Activated CD8-positive, alpha-beta T cell treated with anti-CD3 and anti-CD28 coated beads for 36 hours (primary cell): ENCODE results near the gene CBFA2T3. TPM values are rescaled to one million over a fixed set of nuclear protein-coding genes. Genes with fewer than 3 reads are reported as not detected.

Experiments used
- ATAC-seq: fragments of 200-7000 bp; cut with Tn5 transposase; one replicate; pipeline ENCODE4 v1.10.0; 2021; ENCODE audit warnings: mild to moderate bottlenecking, moderate library complexity
- CTCF ChIA-PET: fragments of 350-600 bp; sonication (Branson Sonifier 250); formaldehyde crosslinking; loops from one replicate; lab custom pipeline; 2021; ENCODE audit warnings: antibody characterized with exemption; lab: Charles Lee
- POLR2A ChIA-PET: fragments of 350-600 bp; sonication (Branson Sonifier 250); formaldehyde crosslinking; loops from one replicate; lab custom pipeline; 2021; ENCODE audit warnings: antibody characterized with exemption; lab: Charles Lee
- DNase-seq: peaks from one replicate; pipeline ENCODE4 v3.0.0-alpha.2; 2020
- H3K27ac Mint-ChIP-seq: one replicate; pipeline ENCODE4 v1.8.0; 2021; ENCODE audit warnings: mild to moderate bottlenecking, mixed read lengths
- H3K27me3 Mint-ChIP-seq: one replicate; pipeline ENCODE4 v1.8.0; 2021; ENCODE audit warnings: mixed read lengths
- H3K36me3 Mint-ChIP-seq: one replicate; pipeline ENCODE4 v1.8.0; 2021; ENCODE audit warnings: low read depth, mixed read lengths
- H3K4me1 Mint-ChIP-seq: one replicate; pipeline ENCODE4 v1.8.0; 2021; ENCODE audit warnings: low read depth, mixed read lengths
- H3K4me3 Mint-ChIP-seq: one replicate; pipeline ENCODE4 v1.8.0; 2021; ENCODE audit warnings: mild to moderate bottlenecking, moderate library complexity, mixed read lengths
- H3K9me3 Mint-ChIP-seq: one replicate; pipeline ENCODE4 v1.8.0; 2021; ENCODE audit warnings: mixed read lengths
- intact Hi-C: fragments of 100-400 bp; cut with micrococcal nuclease; formaldehyde crosslinking; loops from one replicate; pipeline ENCODE4 v1.10.0; 2022
- total RNA-seq, 2 experiments: library from RNA; stranded (reverse); gene quantifications; one replicate each; pipeline ENCODE4 v1.2.3, GENCODE V29; 2021
- TF ChIP-seq, protein P1 (sequence below): fragments of 200-600 bp; IDR thresholded peaks from one replicate; pipeline ENCODE4 v1.8.0; 2022; ENCODE audit warnings: antibody characterized with exemption, mild to moderate bottlenecking

The CBFA2T3 gene
- total RNA-seq, 2 experiments from 2014 or later = 0.14 to 0.34 TPM

DNA sequence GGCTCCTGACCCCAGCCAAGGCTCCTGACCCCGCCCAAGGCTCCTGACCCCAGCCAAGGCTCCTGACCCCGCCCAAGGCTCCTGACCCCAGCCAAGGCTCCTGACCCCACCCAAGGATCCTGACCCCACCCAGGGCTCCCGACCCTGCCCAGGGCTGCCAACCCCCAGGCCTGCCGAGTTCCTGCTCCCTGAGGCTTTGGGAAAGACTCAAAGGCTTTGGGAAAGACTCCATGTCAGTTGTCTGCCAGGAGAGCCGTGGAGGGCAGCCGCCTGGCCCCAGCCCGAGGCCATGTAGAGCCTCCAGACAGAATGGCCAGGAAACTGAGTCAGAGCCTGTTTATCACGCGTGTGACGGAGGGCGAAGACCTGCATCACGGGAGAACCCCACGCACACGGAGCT lies 21.1 kb downstream of the CBFA2T3 start:
- intact Hi-C loops = no loop called here
- ATAC-seq = no peak
- POLR2A ChIA-PET = no interaction called here

DNA sequence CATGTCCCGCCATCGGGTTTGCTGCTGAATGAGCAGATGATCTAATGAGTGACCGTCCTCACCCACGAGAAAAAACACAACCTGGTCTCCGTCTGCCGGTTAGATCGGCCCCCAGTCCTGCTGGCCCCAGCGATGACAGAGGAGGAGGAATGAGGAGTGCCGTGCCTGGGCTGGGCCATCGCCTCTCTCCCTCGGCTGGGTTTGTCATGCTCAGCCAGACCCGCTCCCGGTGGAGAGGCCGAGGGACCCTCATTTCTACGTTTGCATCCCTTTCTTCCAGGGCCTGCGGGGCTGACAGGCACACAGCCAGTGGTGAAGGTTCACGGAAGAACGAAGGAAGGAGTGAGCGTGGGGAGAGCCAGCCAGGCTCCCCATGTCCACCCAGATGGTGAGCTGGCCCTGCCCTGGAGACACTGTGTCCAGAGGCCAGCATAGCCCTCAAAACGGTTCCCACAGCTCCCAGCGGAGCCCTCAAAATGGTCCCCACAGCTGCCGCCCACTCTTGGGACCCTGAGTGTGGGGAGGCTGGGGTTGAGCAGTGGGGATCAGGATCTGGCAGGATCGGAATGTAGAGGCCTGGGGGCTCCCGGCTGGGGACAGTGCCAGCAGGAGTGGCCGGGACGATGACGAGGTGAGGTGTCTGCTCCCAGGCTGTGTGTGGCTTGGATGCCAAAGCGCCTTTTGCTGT lies 23.9 kb downstream of the CBFA2T3 start:
- ChIA-PET POLR2A (no interaction called here), CTCF (no interaction called here)
- H3K27ac Mint-ChIP-seq = no peak overlapping the region
- TF ChIP-seq, protein P1, sequence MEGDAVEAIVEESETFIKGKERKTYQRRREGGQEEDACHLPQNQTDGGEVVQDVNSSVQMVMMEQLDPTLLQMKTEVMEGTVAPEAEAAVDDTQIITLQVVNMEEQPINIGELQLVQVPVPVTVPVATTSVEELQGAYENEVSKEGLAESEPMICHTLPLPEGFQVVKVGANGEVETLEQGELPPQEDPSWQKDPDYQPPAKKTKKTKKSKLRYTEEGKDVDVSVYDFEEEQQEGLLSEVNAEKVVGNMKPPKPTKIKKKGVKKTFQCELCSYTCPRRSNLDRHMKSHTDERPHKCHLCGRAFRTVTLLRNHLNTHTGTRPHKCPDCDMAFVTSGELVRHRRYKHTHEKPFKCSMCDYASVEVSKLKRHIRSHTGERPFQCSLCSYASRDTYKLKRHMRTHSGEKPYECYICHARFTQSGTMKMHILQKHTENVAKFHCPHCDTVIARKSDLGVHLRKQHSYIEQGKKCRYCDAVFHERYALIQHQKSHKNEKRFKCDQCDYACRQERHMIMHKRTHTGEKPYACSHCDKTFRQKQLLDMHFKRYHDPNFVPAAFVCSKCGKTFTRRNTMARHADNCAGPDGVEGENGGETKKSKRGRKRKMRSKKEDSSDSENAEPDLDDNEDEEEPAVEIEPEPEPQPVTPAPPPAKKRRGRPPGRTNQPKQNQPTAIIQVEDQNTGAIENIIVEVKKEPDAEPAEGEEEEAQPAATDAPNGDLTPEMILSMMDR = no peak
- no peaks in the 10 kb centered on the region for H3K9me3 Mint-ChIP-seq
- no peak for DNase-seq
- ATAC-seq = no peak
- H3K36me3 Mint-ChIP-seq = no peaks in the 10 kb centered on the region
- H3K4me3 Mint-ChIP-seq = no peak overlapping the region
- intact Hi-C loops = no loop called here
- H3K27me3 Mint-ChIP-seq = peaks cover 13% of the 10 kb centered on the region
- H3K4me1 Mint-ChIP-seq = peaks cover 14% of the 10 kb centered on the region

More for the DNA sequence above, 21.1 kb downstream of the CBFA2T3 start:
- Mint-ChIP-seq H3K9me3 (no peaks in the 10 kb centered on the region), H3K4me1 (peaks cover 16% of the 10 kb centered on the region), H3K27ac (no peak overlapping the region), H3K36me3 (no peaks in the 10 kb centered on the region), H3K27me3 (peaks cover 26% of the 10 kb centered on the region), H3K4me3 (no peak overlapping the region)
- no peak for DNase-seq
- TF ChIP-seq, protein P1 = no peak
- CTCF ChIA-PET = no interaction called here

DNA sequence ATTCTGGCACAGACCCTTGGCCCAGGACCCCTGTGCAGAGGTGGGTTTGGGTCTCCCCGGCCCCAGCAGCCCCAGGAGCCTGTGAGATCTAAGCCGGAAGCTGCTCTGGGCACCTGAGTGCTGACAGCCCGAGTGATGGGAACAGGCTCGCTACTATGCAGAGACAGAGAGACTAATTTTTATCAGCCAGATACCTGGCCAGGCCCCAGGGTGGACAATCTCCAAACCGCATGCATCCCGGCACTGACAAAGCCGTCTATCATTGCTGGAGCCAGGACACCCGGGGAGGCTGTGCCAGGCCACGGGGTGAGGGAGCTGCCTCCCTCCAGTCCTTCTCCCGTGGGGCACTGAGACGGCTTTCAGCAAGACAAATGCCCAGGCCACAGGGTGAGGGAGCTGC lies 25.0 kb downstream of the CBFA2T3 start:
- TF ChIP-seq, protein P1 = no peak
- Mint-ChIP-seq H3K36me3 (no peaks in the 10 kb centered on the region), H3K9me3 (no peaks in the 10 kb centered on the region), H3K4me1 (peaks cover 2% of the 10 kb centered on the region), H3K27ac (no peak overlapping the region), H3K27me3 (peaks cover 1% of the 10 kb centered on the region), H3K4me3 (no peak overlapping the region)
- POLR2A ChIA-PET = no interaction called here
- ATAC-seq (no peak), DNase-seq (no peak)
- CTCF ChIA-PET = no interaction called here
- intact Hi-C loops = no loop called here

DNA sequence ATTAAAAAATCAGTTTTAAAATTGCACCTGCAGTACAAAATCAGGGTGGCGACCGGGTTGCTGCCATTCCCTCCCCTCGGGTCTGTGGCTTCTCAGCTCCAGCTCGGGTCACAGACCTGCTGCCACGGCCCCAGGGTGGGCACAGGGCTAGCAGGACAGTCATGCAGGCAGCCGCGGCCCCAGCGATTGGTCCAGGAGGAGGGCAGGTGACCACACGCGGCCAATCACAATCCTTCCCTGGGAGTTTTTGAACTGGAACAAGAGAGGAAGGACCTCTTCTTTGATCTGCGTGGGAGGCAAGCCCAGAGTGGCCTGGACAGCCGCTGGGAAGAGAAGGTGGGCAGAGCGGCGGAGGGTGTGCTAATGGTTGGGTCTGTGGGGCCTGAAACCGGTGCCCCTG lies 25.5 kb downstream of the CBFA2T3 start:
- DNase-seq = no peak
- ChIA-PET POLR2A (no interaction called here), CTCF (no interaction called here)
- intact Hi-C loops = no loop called here
- Mint-ChIP-seq H3K27me3 (no peaks in the 10 kb centered on the region), H3K9me3 (no peaks in the 10 kb centered on the region), H3K36me3 (no peaks in the 10 kb centered on the region), H3K27ac (no peak overlapping the region), H3K4me1 (no peaks in the 10 kb centered on the region), H3K4me3 (no peak overlapping the region)
- no peak for ATAC-seq
- TF ChIP-seq, protein P1 = no peak

DNA sequence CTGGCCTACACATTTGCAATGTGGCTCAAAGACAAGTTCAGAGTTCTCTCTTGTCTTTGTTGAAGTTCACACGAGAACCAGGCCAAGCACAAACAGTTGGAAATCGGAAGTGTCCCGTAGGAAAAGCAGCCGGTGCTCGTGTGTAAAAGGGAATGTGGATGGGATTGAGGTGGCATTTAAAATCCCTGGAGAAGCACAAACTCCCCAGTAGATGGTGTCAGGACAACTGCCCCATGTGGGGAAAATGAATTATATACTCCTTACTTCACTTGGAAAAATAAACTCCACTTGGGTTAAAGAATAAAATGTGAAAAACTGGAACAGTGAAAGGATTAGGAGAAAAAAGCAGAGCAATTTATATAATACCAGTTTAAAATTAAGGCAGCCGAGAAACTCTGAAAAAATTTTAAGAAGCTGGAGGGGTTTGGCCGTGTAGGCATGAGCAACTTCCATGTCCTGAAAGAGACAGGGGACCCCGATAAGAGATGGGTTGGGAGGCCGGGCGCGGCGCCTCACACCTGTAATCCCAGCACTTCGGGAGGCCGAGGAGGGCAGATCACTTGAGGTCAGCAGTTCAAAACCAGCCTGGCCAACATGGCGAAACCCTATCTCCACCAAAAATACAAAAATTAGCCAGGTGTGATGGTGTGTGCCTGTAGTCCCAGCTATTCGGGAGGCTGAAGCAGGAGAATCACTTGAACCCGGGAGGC lies 28.1 kb downstream of the CBFA2T3 start:
- Mint-ChIP-seq H3K9me3 (no peaks in the 10 kb centered on the region), H3K4me3 (no peak overlapping the region), H3K27me3 (peaks cover 8% of the 10 kb centered on the region), H3K4me1 (no peaks in the 10 kb centered on the region), H3K27ac (no peak overlapping the region), H3K36me3 (no peaks in the 10 kb centered on the region)
- ATAC-seq (no peak), DNase-seq (no peak)
- CTCF ChIA-PET = no interaction called here
- POLR2A ChIA-PET = no interaction called here
- intact Hi-C loops = loop anchor here (10.0 kb wide), 2 partner anchors 146 to 266 kb away; partner anchors contain the start of genes ACSF3 and ZNF778
- TF ChIP-seq, protein P1 = no peak
